Measurements from ENCODE around the gene COQ4.

COQ4 gene

DNA sequence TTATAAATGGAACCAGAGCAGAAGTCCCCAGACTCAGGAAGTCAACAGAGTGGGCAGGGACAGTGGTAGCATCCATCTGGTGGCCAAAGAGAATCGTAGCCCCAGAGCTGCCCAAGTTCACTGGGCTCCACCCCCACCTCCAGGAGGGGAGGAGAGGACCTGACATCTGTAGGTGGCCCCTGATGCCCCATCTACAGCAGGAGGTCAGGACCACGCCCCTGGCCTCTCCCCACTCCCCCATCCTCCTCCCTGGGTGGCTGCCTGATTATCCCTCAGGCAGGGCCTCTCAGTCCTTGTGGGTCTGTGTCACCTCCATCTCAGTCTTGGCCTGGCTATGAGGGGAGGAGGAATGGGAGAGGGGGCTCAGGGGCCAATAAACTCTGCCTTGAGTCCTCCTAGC lies 38.2 kb downstream of the COQ4 start:
- Histone ChIP-seq H3K4me1 (ENCODE audit: insufficient read depth, low read length) (peaks cover 17% of the 10 kb centered on the region), H3K27me3 (ENCODE audit: insufficient read depth, low read length, poor library complexity) (no peaks in the 10 kb centered on the region), H4K20me1 (ENCODE audit: insufficient read depth, low read length) (no peaks in the 10 kb centered on the region), H3K4me2 (ENCODE audit: insufficient read depth, low read length) (no peak overlapping the region), H3K9ac (ENCODE audit: low read depth, low read length) (no peak overlapping the region), H3K27ac (ENCODE audit: low read length) (no peak overlapping the region), H3K36me3 (ENCODE audit: insufficient read depth, low read length) (peaks cover 24% of the 10 kb centered on the region), H2AFZ (ENCODE audit: low read depth, low read length) (no peak overlapping the region), H3K4me3 (ENCODE audit: low read depth in 1 of 2, low read length in 2 of 2) (no peak overlapping the region), H3K79me2 (ENCODE audit: insufficient read depth, low read length) (no peaks in the 10 kb centered on the region), H3K9me3 (ENCODE audit: insufficient read depth, low read length, severe bottlenecking) (no peaks in the 10 kb centered on the region)
- ATAC-seq (ENCODE audit: insufficient read depth, low read depth) = no peak
- no peak for TF ChIP-seq EZH2 (IDR thresholded peaks at IDR 0.05; ENCODE audit: borderline replicate concordance, low read depth, low read length, severe bottlenecking)
- TF ChIP-seq, protein P1, sequence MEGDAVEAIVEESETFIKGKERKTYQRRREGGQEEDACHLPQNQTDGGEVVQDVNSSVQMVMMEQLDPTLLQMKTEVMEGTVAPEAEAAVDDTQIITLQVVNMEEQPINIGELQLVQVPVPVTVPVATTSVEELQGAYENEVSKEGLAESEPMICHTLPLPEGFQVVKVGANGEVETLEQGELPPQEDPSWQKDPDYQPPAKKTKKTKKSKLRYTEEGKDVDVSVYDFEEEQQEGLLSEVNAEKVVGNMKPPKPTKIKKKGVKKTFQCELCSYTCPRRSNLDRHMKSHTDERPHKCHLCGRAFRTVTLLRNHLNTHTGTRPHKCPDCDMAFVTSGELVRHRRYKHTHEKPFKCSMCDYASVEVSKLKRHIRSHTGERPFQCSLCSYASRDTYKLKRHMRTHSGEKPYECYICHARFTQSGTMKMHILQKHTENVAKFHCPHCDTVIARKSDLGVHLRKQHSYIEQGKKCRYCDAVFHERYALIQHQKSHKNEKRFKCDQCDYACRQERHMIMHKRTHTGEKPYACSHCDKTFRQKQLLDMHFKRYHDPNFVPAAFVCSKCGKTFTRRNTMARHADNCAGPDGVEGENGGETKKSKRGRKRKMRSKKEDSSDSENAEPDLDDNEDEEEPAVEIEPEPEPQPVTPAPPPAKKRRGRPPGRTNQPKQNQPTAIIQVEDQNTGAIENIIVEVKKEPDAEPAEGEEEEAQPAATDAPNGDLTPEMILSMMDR (IDR thresholded peaks at IDR 0.05; ENCODE audit: borderline replicate concordance, extremely low read depth, low read length, poor library complexity, severe bottlenecking) = no peak
- DNase-seq = no peak

DNA sequence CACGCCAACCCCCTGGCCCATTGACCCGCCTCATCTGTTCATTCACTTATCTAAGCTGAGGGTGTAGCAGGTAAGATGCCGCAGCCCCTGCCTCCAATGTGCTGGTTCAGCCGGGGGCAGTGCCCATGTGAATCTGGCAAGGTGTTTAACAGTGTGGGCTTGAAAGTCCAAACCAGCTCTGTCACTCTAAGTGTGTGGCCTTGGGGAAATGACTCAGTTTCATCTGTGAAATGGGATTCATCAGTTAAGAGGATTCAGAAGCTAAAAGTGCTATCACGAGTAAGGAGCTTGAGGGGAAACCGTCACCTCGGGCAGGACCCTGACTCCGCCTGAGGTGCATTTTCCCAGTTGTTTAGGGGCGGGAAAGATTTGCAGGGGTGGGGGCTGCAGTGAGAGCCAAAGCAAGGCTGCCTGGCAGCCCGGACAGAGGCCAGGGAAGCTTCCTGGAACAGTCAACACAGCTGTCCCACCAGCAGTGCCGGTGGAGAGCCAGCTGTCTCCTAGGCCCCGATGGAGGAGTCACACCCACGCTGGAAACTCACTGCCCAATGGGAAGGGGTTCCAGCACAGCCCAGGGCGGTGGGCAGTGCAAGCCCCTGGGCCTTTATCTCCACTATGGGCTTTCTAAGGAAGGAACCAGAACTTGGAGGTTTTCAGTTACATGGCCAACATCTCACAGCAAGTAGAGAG lies 38.8 kb downstream of the COQ4 start:
- no peaks in the 10 kb centered on the region for H4K20me1 ChIP-seq (ENCODE audit: insufficient read depth, low read length)
- H3K9me3 ChIP-seq (ENCODE audit: insufficient read depth, low read length, severe bottlenecking) = no peaks in the 10 kb centered on the region
- TF ChIP-seq EZH2 (IDR thresholded peaks at IDR 0.05; ENCODE audit: borderline replicate concordance, low read depth, low read length, severe bottlenecking) = no peak
- TF ChIP-seq, protein P1 (IDR thresholded peaks at IDR 0.05; ENCODE audit: borderline replicate concordance, extremely low read depth, low read length, poor library complexity, severe bottlenecking) = no peak
- H3K4me3 ChIP-seq (ENCODE audit: low read depth in 1 of 2, low read length in 2 of 2) = no peak overlapping the region
- H2AFZ ChIP-seq (ENCODE audit: low read depth, low read length) = no peak overlapping the region
- no peak overlapping the region for H3K4me2 ChIP-seq (ENCODE audit: insufficient read depth, low read length)
- no peak overlapping the region for H3K27ac ChIP-seq (ENCODE audit: low read length)
- H3K79me2 ChIP-seq (ENCODE audit: insufficient read depth, low read length) = no peaks in the 10 kb centered on the region
- peaks cover 18% of the 10 kb centered on the region for H3K36me3 ChIP-seq (ENCODE audit: insufficient read depth, low read length)
- H3K27me3 ChIP-seq (ENCODE audit: insufficient read depth, low read length, poor library complexity) = no peaks in the 10 kb centered on the region
- DNase-seq = no peak
- ATAC-seq (ENCODE audit: insufficient read depth, low read depth) = no peak
- peaks cover 17% of the 10 kb centered on the region for H3K4me1 ChIP-seq (ENCODE audit: insufficient read depth, low read length)
- H3K9ac ChIP-seq (ENCODE audit: low read depth, low read length) = no peak overlapping the region

DNA sequence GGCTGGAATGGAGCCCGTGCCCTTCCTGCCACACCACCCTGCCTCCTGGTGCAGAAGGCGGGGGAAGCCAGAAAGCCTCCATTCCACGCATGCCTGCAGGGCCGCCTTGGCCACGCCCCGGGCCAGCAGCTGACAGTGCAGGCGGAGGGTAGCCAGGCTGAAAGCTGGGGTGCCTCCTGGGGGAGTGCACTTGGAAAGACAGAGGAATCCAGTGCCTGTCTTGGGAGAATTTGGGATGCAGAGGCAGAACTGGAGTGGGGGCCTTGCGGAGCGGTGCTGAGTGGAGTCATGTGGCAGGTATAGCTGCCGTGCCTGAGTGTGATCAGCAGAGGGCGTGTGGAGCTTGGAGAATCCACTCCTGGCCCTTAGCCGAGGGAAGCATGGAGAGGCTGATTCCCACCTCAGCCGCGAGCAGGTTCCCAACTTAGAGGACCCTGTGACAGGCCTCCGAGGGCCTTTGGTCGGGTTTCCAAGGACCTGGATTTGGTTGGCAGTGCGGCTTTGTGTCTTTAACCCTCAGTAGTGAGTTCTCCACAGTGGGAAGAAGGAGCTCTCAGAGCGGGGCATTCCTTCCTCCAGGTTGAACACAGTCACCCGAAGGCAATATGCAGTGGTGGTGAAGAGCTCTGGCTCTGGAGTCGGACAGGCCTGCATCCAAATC lies 39.5 kb downstream of the COQ4 start:
- H3K27ac ChIP-seq (ENCODE audit: low read length) = no peak overlapping the region
- H3K4me3 ChIP-seq (ENCODE audit: low read depth in 1 of 2, low read length in 2 of 2) = no peak overlapping the region

More for the DNA sequence above, 39.5 kb downstream of the COQ4 start:
- Histone ChIP-seq H3K4me2 (ENCODE audit: insufficient read depth, low read length) (no peak overlapping the region), H3K4me1 (ENCODE audit: insufficient read depth, low read length) (peaks cover 17% of the 10 kb centered on the region), H3K79me2 (ENCODE audit: insufficient read depth, low read length) (no peaks in the 10 kb centered on the region), H3K9me3 (ENCODE audit: insufficient read depth, low read length, severe bottlenecking) (no peaks in the 10 kb centered on the region), H3K9ac (ENCODE audit: low read depth, low read length) (no peak overlapping the region), H2AFZ (ENCODE audit: low read depth, low read length) (no peak overlapping the region), H3K27me3 (ENCODE audit: insufficient read depth, low read length, poor library complexity) (no peaks in the 10 kb centered on the region), H4K20me1 (ENCODE audit: insufficient read depth, low read length) (no peaks in the 10 kb centered on the region), H3K36me3 (ENCODE audit: insufficient read depth, low read length) (peaks cover 18% of the 10 kb centered on the region)
- DNase-seq = peak; percentile 68
- ATAC-seq (ENCODE audit: insufficient read depth, low read depth) = peak; percentile 67
- no peak for TF ChIP-seq EZH2 (IDR thresholded peaks at IDR 0.05; ENCODE audit: borderline replicate concordance, low read depth, low read length, severe bottlenecking)
- TF ChIP-seq, protein P1 (IDR thresholded peaks at IDR 0.05; ENCODE audit: borderline replicate concordance, extremely low read depth, low read length, poor library complexity, severe bottlenecking) = peak; percentile 86
